ENCODE results near the gene MID2. TPM values are rescaled to one million over a fixed set of nuclear protein-coding genes. Genes with fewer than 3 reads are reported as not detected.

MID2 gene
- total RNA-seq, 1 experiment from 2014 or later: 5.1 TPM

- no peak for TF ChIP-seq REST (IDR thresholded peaks at IDR 0.05; ENCODE audit: low read depth)
- TF ChIP-seq FOSL1 (IDR thresholded peaks at IDR 0.05; ENCODE audit: low read depth): no peak
- no peak for TF ChIP-seq EGR1 (IDR thresholded peaks at IDR 0.05; ENCODE audit: low read depth)
- TF ChIP-seq SIN3A (IDR thresholded peaks at IDR 0.05; ENCODE audit: low read depth): no peak
- no peak for TF ChIP-seq POLR2A (IDR thresholded peaks at IDR 0.05; ENCODE audit: borderline replicate concordance, extremely low read depth, insufficient read depth, insufficient read length)
- TF ChIP-seq, protein P1, sequence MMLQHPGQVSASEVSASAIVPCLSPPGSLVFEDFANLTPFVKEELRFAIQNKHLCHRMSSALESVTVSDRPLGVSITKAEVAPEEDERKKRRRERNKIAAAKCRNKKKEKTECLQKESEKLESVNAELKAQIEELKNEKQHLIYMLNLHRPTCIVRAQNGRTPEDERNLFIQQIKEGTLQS (IDR thresholded peaks at IDR 0.05): no peak
- no peak for TF ChIP-seq ZFX (IDR thresholded peaks at IDR 0.05)
These were observed 1.6 kb downstream of the MID2 start (continued) for GRCh38 chrX:107827030-107827831.

DNA sequence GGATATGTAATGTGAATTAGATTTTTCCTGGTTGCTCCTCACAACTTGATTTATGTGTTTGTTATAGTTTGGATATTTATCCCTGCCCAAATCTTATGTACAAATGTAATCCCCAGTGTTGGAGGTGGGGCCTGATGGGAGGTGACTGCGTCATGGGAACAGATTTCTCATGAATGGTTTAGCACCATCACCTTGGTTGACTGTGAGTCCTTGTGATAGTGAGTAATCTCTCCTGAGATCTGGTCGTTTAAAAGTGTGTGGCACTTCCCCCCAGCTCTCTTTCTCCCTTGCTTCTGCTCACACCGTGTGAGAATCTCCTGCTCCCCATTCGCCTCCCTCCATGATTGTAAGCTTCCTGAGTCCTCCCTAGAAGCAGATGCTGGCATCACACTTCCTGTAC, 2.2 kb downstream of the MID2 start:
- CTCF ChIA-PET: no interaction called here
- RAD21 ChIA-PET (ENCODE audit: low non-redundant PET in 1 of 2, low total read pairs in 2 of 2, uncharacterized antibody in 2 of 2, unreplicated experiment in 2 of 2): no interaction called here
- ATAC-seq (no peak), DNase-seq (ENCODE audit: low read depth, low spot score) (no peak)
- Histone ChIP-seq H3K9me3 (ENCODE audit: control insufficient read depth in 1 of 2, insufficient read depth in 1 of 2, low read depth in 1 of 2, low read length in 2 of 2) (no peaks in the 10 kb centered on the region), H4K20me1 (ENCODE audit: insufficient read depth) (no peaks in the 10 kb centered on the region), H3K79me2 (ENCODE audit: insufficient read depth, low read length) (no peaks in the 10 kb centered on the region), H3K4me2 (ENCODE audit: low read length) (no peak overlapping the region), H3K36me3 (ENCODE audit: control insufficient read depth in 1 of 2, insufficient read depth in 2 of 2, low read length in 2 of 2) (no peaks in the 10 kb centered on the region), H3K9me2 (ENCODE audit: insufficient read depth) (no peaks in the 10 kb centered on the region), H3K4me1 (ENCODE audit: control insufficient read depth in 1 of 2, insufficient read depth in 2 of 2, low read length in 2 of 2) (peaks cover 4 to 5% of the 10 kb centered on the region in 2 experiments; a peak in 2 of 4 replicates), H3K4me3 (replicated peaks in 1 of 2; ENCODE audit: low read depth in 1 of 2, low read length in 2 of 2) (no peak overlapping the region), H3K27ac (ENCODE audit: low read depth, low read length) (no peak overlapping the region), H3K27me3 (ENCODE audit: insufficient read depth, low read length) (no peaks in the 10 kb centered on the region), H2AFZ (ENCODE audit: low read depth, low read length, poor library complexity, severe bottlenecking) (no peak overlapping the region), H3K9ac (ENCODE audit: low read length) (no peak overlapping the region)
- BruUV-seq (replicated peaks): no TSS peak
- POLR2A ChIA-PET: no interaction called here
- intact Hi-C loops (cut with micrococcal nuclease): no loop called here
- TF ChIP-seq ELF1 (IDR thresholded peaks at IDR 0.05; ENCODE audit: borderline replicate concordance, low read depth): no peak
- no peak for TF ChIP-seq RAD21 (IDR thresholded peaks at IDR 0.05; ENCODE audit: low read depth)
- TF ChIP-seq EZH2 (IDR thresholded peaks at IDR 0.05): no peak
- TF ChIP-seq FOSL1 (IDR thresholded peaks at IDR 0.05; ENCODE audit: low read depth): no peak
- no peak for TF ChIP-seq EZH2phosphoT487 (IDR thresholded peaks at IDR 0.05; ENCODE audit: borderline replicate concordance)
- no peak for TF ChIP-seq CTCF (IDR thresholded peaks at IDR 0.05 in 2 of 3, conservative IDR thresholded peaks at IDR 0.05 in 1 of 3; ENCODE audit: borderline replicate concordance in 1 of 3, insufficient read depth in 1 of 3, low read depth in 2 of 3, low read length in 2 of 3)
- no peak for TF ChIP-seq JUND (IDR thresholded peaks at IDR 0.05)
- TF ChIP-seq ZFX (IDR thresholded peaks at IDR 0.05): no peak
- TF ChIP-seq ZNF274 (IDR thresholded peaks at IDR 0.05; ENCODE audit: low read depth, low read length): no peak
- no peak for TF ChIP-seq POLR2A (IDR thresholded peaks at IDR 0.05; ENCODE audit: borderline replicate concordance, extremely low read depth, insufficient read depth, insufficient read length)
- TF ChIP-seq SP1 (IDR thresholded peaks at IDR 0.05; ENCODE audit: low read depth): no peak
- no peak for TF ChIP-seq POLR2AphosphoS5 (IDR thresholded peaks at IDR 0.05; ENCODE audit: low read depth, low read length)
- no peak for TF ChIP-seq YY1 (IDR thresholded peaks at IDR 0.05; ENCODE audit: extremely low read depth, insufficient replicate concordance, low read depth, low read length)
- TF ChIP-seq, protein P2, sequence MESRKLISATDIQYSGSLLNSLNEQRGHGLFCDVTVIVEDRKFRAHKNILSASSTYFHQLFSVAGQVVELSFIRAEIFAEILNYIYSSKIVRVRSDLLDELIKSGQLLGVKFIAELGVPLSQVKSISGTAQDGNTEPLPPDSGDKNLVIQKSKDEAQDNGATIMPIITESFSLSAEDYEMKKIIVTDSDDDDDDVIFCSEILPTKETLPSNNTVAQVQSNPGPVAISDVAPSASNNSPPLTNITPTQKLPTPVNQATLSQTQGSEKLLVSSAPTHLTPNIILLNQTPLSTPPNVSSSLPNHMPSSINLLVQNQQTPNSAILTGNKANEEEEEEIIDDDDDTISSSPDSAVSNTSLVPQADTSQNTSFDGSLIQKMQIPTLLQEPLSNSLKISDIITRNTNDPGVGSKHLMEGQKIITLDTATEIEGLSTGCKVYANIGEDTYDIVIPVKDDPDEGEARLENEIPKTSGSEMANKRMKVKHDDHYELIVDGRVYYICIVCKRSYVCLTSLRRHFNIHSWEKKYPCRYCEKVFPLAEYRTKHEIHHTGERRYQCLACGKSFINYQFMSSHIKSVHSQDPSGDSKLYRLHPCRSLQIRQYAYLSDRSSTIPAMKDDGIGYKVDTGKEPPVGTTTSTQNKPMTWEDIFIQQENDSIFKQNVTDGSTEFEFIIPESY (IDR thresholded peaks at IDR 0.05; ENCODE audit: extremely low read depth, insufficient replicate concordance, low read length): no peak

All from HCT116 (cell line).